K562 (cell line): Measurements from ENCODE around the gene ANTKMT. TPM values are rescaled to one million over a fixed set of nuclear protein-coding genes. Genes with fewer than 3 reads are reported as not detected.

ENCODE experiments used
- ATF1 ChIP-seq, 2 experiments: fragments of 450-650 bp in 1 of 2; IDR thresholded peaks; 2 replicates each; pipeline ENCODE4 v1.6.1; 2016; ENCODE audit warnings: missing compliant biosample characterization in 1 of 2, missing genetic modification characterization in 1 of 2
- GATAD2B ChIP-seq: fragments of 450-650 bp; IDR thresholded peaks from 2 replicates; pipeline ENCODE4 v1.6.1; 2017; ENCODE audit warnings: mild to moderate bottlenecking, borderline replicate concordance
- HNRNPLL ChIP-seq: fragments of 200-400 bp; formaldehyde crosslinking; IDR thresholded peaks from 2 replicates; pipeline ENCODE4 v1.6.1; 2017; ENCODE audit warnings: low read length, low read depth, mild to moderate bottlenecking; ENCODE audit not compliant: poor library complexity, severe bottlenecking
- KDM5B ChIP-seq: fragments of 200-600 bp; sonication (generic); IDR thresholded peaks from 2 replicates; pipeline ENCODE4 v1.6.1; 2012; ENCODE audit warnings: low read depth, mild to moderate bottlenecking, moderate library complexity, low read length, control low read depth, inconsistent platforms; ENCODE audit not compliant: insufficient replicate concordance
- NFE2 ChIP-seq: IDR thresholded peaks from 2 replicates; pipeline ENCODE4 v1.6.1; 2014; ENCODE audit warnings: antibody characterized with exemption, low read depth
- NONO ChIP-seq, 2 experiments: fragments of 200-400 bp in 1 of 2; fragments of 450-650 bp in 1 of 2; formaldehyde crosslinking in 1 of 2; IDR thresholded peaks; 2 replicates each; pipeline ENCODE4 v1.6.1; 2017; ENCODE audit warnings: low read depth in 2 of 2, mild to moderate bottlenecking in 2 of 2, moderate library complexity in 2 of 2, low read length in 1 of 2
- RAD21 ChIP-seq, 2 experiments: fragments of 250-450 bp in 1 of 2; fragments of 450-650 bp in 1 of 2; sonication (Bioruptor Pico) in 1 of 2; formaldehyde crosslinking in 1 of 2; IDR thresholded peaks in 1 of 2; conservative IDR thresholded peaks in 1 of 2; 2 replicates each; pipeline versions ENCODE4 v1.4.0 to v1.8.0; 2020 to 2022; ENCODE audit warnings: mild to moderate bottlenecking in 2 of 2, moderate library complexity in 1 of 2
- RBFOX2 ChIP-seq: fragments of 200-400 bp; formaldehyde crosslinking; IDR thresholded peaks from 2 replicates; pipeline ENCODE4 v1.6.1; 2017; ENCODE audit warnings: low read depth, mild to moderate bottlenecking, low read length, moderate library complexity
- RFX1 ChIP-seq: fragments of 450-650 bp; IDR thresholded peaks from 2 replicates; pipeline ENCODE4 v1.6.1; 2016; ENCODE audit warnings: mild to moderate bottlenecking, moderate library complexity
- SIN3B ChIP-seq: fragments of 450-650 bp; IDR thresholded peaks from 2 replicates; pipeline ENCODE4 v1.6.1; 2017; ENCODE audit warnings: low read depth, mild to moderate bottlenecking, moderate library complexity
- ZNF324 ChIP-seq: fragments of 250-450 bp; sonication (Bioruptor Pico); IDR thresholded peaks from 2 replicates; pipeline ENCODE4 v1.4.0; 2020; ENCODE audit warnings: mild to moderate bottlenecking
- ZNF79 ChIP-seq: fragments of 250-450 bp; sonication (Bioruptor Pico); IDR thresholded peaks from 2 replicates; pipeline ENCODE4 v1.4.0; 2020; ENCODE audit warnings: low read depth, mild to moderate bottlenecking, moderate library complexity
- polyA plus RNA-seq, 8 experiments: library from polyadenylated mRNA; depleted of rRNA in 4 of 8; stranded (reverse) in 5 of 8; unstranded in 3 of 8; fragments of >200 nt; fragmentation: Nextera tagmentation in 2 of 8; fragmentation: Illumina TruSeq in 1 of 8; extraction: Ambion mirVana in 2 of 8; extraction: Trizol in 1 of 8; gene quantifications; 2 replicates each; pipeline versions ENCODE4 v1.2.1 to v1.2.3, GENCODE V29; 2011 to 2014; ENCODE audit warnings: inconsistent platforms in 1 of 8, missing spikeins in 1 of 8
- total RNA-seq, 7 experiments: library from RNA; depleted of rRNA in 6 of 7; stranded (reverse); fragments of >200 nt in 6 of 7; fragmentation: Illumina TruSeq in 2 of 7; extraction: Trizol in 2 of 7; gene quantifications; 2 replicates each; pipeline versions ENCODE4 v1.2.1 to v1.2.3, GENCODE V29; 2011 to 2021; ENCODE audit warnings: low replicate concordance in 1 of 7
- TF ChIP-seq, protein P1 (sequence below): fragments of 250-450 bp; sonication (Bioruptor Pico); IDR thresholded peaks from 2 replicates; pipeline ENCODE4 v1.9.0; 2021; ENCODE audit warnings: mild to moderate bottlenecking, inconsistent platforms
- TF ChIP-seq, protein P2 (sequence below), 3 experiments: fragments of 200-800 bp in 1 of 3; fragments of 250-450 bp in 1 of 3; fragments of 450-650 bp in 1 of 3; sonication (Bioruptor Pico) in 1 of 3; sonication (Bioruptor generic) in 1 of 3; formaldehyde crosslinking in 1 of 3; IDR thresholded peaks; 2 replicates each; pipeline versions ENCODE4 v1.6.1 to v1.8.0; 2016 to 2022; ENCODE audit warnings: mild to moderate bottlenecking in 2 of 3, missing genetic modification characterization in 2 of 3, missing compliant biosample characterization in 1 of 3, moderate library complexity in 1 of 3
- TF ChIP-seq, protein P3 (sequence below): sonication (generic); formaldehyde crosslinking; IDR thresholded peaks from 2 replicates; pipeline ENCODE4 v1.8.1; 2023; ENCODE audit warnings: mild to moderate bottlenecking, missing genetic modification reagents, moderate library complexity

The ANTKMT gene
- total and polyA plus RNA-seq, 9 of the 15 experiments (the other 6 are each of a cell fraction or from before 2014, with no cell fraction given): 0.58 to 217 (median 19.1) TPM

GRCh38 chr16:715477-716199, 5.3 kb upstream of the ANTKMT start (continued):
- peak in 1 of 2 experiments; percentile 59; a peak in 2 of 4 replicates for TF ChIP-seq RAD21 (CRISPR knock-in tag; conservative IDR thresholded peaks at IDR 0.05 in 1 of 2, IDR thresholded peaks at IDR 0.05 in 1 of 2)
- TF ChIP-seq RBFOX2: 0 out of 2 replicates have a peak, but pooled peaks have one; percentile 11
- TF ChIP-seq SIN3B: peak; percentile 8; the same call in 1 of the 2 replicates
- TF ChIP-seq NONO (IDR thresholded peaks at IDR 0.05; ENCODE audit: low read depth in 2 of 2, low read length in 1 of 2): peak in 1 of 2 experiments; percentile 26; a peak in 1 of 4 replicates
- no peak for TF ChIP-seq ZNF79 (CRISPR knock-in tag)
- no peak for TF ChIP-seq RFX1
- TF ChIP-seq, protein P1, sequence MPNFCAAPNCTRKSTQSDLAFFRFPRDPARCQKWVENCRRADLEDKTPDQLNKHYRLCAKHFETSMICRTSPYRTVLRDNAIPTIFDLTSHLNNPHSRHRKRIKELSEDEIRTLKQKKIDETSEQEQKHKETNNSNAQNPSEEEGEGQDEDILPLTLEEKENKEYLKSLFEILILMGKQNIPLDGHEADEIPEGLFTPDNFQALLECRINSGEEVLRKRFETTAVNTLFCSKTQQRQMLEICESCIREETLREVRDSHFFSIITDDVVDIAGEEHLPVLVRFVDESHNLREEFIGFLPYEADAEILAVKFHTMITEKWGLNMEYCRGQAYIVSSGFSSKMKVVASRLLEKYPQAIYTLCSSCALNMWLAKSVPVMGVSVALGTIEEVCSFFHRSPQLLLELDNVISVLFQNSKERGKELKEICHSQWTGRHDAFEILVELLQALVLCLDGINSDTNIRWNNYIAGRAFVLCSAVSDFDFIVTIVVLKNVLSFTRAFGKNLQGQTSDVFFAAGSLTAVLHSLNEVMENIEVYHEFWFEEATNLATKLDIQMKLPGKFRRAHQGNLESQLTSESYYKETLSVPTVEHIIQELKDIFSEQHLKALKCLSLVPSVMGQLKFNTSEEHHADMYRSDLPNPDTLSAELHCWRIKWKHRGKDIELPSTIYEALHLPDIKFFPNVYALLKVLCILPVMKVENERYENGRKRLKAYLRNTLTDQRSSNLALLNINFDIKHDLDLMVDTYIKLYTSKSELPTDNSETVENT (CRISPR knock-in tag): no peak
- TF ChIP-seq ZNF324: no peak
- TF ChIP-seq NFE2: no peak
- TF ChIP-seq, protein P2, sequence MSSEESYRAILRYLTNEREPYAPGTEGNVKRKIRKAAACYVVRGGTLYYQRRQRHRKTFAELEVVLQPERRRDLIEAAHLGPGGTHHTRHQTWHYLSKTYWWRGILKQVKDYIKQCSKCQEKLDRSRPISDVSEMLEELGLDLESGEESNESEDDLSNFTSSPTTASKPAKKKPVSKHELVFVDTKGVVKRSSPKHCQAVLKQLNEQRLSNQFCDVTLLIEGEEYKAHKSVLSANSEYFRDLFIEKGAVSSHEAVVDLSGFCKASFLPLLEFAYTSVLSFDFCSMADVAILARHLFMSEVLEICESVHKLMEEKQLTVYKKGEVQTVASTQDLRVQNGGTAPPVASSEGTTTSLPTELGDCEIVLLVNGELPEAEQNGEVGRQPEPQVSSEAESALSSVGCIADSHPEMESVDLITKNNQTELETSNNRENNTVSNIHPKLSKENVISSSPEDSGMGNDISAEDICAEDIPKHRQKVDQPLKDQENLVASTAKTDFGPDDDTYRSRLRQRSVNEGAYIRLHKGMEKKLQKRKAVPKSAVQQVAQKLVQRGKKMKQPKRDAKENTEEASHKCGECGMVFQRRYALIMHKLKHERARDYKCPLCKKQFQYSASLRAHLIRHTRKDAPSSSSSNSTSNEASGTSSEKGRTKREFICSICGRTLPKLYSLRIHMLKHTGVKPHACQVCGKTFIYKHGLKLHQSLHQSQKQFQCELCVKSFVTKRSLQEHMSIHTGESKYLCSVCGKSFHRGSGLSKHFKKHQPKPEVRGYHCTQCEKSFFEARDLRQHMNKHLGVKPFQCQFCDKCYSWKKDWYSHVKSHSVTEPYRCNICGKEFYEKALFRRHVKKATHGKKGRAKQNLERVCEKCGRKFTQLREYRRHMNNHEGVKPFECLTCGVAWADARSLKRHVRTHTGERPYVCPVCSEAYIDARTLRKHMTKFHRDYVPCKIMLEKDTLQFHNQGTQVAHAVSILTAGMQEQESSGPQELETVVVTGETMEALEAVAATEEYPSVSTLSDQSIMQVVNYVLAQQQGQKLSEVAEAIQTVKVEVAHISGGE (CRISPR knock-in tag; IDR thresholded peaks at IDR 0.05): peak in 1 of 3 experiments; percentile 43; a peak in 1 of 6 replicates
- peak; percentile 82 for TF ChIP-seq GATAD2B
- peak; percentile 24 for TF ChIP-seq HNRNPLL
- TF ChIP-seq KDM5B: peak; percentile 52
- TF ChIP-seq, protein P3, sequence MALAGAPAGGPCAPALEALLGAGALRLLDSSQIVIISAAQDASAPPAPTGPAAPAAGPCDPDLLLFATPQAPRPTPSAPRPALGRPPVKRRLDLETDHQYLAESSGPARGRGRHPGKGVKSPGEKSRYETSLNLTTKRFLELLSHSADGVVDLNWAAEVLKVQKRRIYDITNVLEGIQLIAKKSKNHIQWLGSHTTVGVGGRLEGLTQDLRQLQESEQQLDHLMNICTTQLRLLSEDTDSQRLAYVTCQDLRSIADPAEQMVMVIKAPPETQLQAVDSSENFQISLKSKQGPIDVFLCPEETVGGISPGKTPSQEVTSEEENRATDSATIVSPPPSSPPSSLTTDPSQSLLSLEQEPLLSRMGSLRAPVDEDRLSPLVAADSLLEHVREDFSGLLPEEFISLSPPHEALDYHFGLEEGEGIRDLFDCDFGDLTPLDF (CRISPR knock-in tag): 0 out of 2 replicates have a peak, but pooled peaks have one; percentile 31
- TF ChIP-seq ATF1 (CRISPR knock-in tag; IDR thresholded peaks at IDR 0.05): no peak
- TF ChIP-seq ATF1 (tag; IDR thresholded peaks at IDR 0.05): no peak
